HG02678 (cell line): ENCODE results near the gene CLDN10.
"Not testable (repeated sequence)": the region's sequence is repeated elsewhere in the genome, so short reads cannot be mapped to it uniquely, and the experiment has no call there.

ENCODE experiments used
- ATAC-seq: cut with Tn5 transposase; IDR thresholded peaks from one replicate; pipeline ENCODE4 v1.9.1; 2021; ENCODE audit warnings: mild to moderate bottlenecking, moderate library complexity; ENCODE audit not compliant: unreplicated experiment

The CLDN10 gene, protein sequence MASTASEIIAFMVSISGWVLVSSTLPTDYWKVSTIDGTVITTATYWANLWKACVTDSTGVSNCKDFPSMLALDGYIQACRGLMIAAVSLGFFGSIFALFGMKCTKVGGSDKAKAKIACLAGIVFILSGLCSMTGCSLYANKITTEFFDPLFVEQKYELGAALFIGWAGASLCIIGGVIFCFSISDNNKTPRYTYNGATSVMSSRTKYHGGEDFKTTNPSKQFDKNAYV

DNA sequence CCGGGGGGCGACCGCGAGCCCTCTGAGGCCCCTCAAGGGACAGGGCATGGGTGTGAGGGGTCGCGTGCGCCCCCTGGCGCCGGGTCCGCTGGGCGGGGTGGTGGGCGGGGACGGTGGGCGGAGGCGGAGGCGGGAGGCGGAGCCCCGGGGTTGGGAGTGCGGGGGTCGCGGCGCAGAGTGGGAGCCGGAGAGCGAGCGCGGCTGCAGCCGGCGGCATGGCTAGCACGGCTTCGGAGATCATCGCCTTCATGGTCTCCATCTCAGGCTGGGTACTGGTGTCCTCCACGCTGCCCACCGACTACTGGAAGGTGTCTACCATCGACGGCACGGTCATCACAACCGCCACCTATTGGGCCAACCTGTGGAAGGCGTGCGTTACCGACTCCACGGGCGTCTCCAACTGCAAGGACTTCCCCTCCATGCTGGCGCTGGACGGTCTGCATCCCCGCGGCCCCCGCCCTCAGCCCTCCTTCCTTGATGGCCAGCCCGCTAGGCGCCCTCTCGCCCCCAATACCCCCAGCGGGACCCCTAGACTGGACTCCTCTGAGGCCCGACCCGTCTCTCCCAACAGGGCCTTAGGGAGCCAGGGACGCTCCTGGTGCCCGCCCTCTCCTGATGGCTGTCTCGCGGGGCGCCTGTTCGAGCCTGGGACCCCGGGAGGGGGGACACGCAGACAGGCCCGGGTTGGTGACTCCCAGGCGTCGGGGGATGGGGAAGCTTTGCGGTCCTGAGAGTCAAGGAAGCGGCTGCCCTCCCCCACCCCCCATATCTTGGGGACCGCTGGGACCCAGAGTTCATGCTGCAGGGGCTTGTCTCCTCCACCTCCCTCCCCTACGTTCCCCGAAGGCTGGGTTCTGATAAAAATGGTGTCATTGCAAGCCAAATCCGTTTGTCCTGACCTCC lies at the start of gene CLDN10:
CLDN10 (plus strand) TSS at position 182 of the 903 bp plus-strand sequence; CDS start at position 216, 34 bp downstream.
- no peak for ATAC-seq

DNA sequence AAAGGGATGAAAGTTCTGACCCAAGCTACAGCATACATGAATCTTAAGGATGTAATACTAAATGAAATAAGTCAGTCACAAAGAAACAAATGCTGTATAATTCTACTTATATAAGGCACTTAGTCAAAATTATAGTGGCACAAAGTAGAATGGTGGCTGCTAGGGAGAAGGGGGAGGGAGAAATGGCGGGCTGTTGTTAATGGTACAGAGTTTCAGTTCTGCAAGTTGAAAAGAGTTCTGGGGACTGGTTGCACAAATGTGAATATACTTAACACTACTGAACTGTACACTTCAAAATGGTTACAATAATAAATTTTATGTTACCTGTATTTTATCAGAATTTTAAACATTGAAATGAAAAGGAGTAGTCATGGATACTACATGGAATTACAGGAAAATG lies 48.9 kb upstream of the CLDN10 start:
- no peak for ATAC-seq

DNA sequence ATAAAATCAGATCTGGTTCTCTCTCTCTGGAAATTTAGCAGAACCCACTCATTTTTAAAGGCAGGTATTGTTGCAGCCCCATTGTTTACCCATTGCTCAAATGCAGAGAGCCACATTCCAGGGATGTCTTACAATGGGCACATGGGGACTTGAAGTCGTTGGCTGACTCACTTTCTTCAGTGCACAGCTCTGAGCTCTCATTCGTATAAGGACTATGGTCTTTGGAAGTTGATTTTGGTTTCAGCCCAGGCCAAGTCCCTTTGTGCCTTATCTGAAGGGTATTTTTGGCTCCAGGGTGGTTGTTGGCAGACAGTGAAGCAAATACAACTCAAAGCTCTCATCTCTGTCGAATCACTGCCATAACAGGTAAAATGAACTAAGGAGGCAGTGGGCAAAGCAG lies 47.3 kb upstream of the CLDN10 start:
- no peak for ATAC-seq

DNA sequence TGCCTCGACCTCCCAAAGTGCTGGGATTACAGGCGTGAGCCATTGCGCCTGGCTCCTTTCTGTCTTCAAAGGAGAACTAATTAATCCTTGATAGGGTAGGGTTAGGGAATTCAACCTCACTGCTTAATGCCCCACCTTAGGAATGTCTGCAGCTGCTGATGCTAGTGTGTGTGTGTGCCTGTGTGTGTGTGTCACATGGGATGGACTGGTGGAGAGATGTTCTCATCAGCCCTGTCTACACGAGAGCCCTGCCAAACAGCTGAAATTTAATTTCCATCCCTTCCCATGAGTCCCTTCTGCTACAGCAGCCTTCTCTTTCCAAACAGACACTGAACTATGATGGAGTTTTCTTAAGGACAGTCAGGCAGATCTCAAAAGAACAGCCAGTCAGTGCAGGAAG lies 46.5 kb upstream of the CLDN10 start:
- no peak for ATAC-seq

DNA sequence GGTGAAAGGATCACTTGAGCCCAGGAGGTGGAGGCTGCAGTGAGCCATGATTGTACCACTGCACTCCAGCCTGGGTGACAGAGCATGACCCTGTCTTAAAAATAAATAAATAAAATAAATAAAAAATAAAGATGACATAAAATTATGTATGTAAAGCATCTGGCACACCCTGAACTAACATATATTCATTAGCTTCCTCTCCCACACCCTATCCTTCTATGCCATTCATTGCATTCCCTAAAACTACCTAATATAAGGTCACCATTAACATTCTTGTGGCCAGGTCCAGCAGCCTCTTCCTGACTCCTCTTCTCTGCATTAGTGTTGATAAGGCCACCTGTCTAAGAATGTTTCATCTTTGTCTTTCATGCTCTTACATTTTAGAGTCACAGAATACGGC lies 44.5 kb upstream of the CLDN10 start:
- ATAC-seq, result no peak

DNA sequence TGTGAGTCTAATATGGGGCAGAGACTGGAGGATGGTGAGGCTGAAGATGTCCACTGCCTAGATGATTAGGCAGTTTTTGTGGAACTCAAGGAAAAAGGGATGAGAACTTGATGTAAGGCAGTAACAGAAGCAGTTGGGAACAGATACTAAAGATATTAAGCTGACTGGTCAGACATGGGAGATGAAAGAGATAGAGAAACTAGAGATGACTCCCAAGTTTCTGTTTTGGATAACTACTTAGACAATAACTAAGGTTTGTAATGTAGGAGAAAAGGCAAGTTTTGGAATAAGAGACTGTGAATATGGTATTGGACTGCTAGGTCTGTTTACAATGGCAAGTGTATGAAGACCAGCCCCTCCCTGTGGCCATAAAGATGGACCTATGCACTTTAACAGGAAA lies 43.5 kb upstream of the CLDN10 start:
- no peak for ATAC-seq

DNA sequence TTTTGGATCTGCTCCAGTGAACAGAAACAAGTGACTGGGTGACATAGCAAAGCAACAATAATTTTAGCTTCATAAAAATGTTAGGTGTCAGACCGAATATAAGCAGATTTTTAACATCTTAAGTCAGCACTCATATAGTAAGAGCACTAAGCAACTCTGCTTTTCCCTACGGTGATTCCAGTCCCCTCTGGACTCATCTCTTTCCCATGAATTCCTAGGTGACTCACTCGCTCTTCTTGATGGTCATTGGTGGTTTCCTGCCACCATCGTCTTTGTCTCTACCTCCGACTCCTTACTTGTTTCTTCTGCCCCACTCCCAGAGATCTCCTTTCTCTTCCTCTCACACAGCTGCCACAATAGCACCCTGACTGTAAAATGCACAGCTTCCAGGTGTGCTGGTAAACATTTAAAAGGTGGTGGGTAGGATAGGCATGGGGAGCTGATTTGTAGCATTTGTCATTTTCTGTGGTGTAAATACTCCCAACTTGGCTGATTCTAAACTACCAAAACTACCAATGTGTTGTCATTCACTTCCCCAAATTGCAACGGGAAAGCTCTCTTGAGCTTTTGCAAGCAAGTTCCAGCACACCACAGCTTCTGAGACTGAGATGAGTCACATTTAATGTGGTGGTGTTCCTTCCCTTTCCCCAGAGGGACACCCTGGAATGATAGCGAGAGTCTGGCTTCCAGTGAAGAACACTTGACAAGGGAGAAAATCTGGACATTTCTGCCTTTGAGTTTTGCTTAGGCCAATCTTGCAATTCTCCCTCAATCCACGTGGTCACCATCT lies 42.8 kb upstream of the CLDN10 start:
- no peak for ATAC-seq

DNA sequence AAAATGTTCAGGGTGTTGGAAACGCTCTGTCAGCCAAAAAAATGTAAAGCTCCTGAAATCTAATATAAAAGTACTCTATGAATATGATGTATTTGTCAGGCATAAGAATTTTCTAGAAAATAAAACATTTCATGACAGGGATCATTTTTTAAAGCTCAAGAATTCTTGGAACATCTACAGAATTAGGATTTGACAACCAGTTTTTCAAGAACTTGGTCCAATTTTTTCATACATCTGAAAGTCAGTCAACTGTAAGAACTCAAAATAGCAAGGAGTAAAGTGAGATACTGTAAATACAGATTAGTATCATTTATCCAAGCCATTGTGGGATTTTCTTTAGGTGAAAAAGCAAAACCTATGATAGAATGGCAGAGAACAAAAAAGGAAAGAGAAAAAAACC lies 41.6 kb upstream of the CLDN10 start:
- no peak for ATAC-seq

DNA sequence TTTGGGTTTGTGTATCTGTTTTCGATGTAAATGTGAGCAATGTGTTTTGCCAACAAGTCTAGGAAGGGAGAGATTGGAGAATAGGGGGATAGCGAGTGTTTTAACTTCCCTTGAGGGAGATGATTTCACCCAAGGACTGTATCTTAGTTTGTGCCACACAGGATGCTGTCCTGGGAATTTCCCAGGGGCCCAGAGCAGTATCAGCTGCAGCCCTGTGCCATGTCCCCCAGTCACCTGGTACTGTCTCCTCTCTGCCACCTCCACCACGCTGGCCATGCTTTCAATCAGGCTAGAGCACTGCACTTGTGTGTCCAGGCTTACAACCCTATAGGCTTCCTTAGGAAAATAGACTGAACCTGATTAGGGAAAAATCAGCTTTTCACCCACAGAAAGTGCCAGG lies 40.1 kb upstream of the CLDN10 start:
- no peak for ATAC-seq

DNA sequence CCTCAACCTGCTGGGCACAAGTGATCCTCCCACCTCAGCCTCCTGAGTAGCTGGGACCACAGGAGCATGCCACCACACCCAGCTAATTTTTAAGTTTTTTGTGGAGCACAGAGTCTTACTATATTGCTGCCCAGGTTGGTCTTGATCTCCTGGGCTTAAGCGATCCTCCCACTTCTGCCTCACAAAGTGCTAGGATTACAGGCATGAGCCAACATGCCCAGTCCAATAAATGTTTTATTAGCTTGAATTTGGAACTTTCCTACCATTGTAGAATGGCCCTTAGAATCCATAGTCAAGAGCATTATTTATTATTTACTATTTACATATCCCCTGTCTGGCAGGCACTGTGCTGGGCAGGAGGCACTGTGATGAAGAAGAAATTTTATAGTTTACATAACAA lies 39.6 kb upstream of the CLDN10 start:
- ATAC-seq, result no peak

DNA sequence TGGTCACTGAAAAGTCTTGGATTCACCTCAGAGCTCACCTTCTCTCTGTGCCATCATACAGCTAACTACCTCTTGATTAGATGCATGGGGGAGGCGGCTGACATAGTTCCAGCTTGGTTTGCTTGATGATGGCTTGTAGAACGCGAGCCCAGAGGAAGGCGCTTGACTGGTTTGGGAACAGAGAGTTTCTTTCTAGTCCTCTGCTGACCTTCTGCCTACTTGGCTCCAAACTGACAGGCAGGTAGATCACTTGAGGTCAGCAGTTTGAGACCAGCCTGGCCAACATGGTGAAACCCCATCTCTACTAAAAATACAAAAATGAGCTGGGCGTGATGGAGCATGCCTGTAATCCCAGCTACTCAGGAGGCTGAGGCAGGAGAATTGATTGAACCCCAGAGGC lies 36.9 kb upstream of the CLDN10 start:
- not testable (repeated sequence) for ATAC-seq

DNA sequence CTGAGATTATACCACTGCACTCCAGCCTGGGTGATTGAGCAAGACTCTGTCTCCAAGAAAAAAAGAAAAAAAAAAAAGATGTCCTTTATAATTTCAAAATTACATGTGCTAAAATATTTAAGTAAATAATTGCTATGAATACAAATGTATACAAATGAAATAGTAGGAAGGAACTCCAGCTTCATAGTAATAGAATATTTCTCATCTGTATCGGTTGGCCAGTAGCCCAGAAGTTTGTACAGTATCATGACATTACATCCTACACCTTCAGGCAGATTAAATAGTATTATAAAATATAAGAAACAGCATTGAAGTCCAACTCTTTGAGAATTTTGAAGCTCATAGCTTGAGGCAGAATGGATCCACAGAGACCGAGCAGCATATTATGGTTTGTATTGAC lies 36.5 kb upstream of the CLDN10 start:
- ATAC-seq, result no peak

DNA sequence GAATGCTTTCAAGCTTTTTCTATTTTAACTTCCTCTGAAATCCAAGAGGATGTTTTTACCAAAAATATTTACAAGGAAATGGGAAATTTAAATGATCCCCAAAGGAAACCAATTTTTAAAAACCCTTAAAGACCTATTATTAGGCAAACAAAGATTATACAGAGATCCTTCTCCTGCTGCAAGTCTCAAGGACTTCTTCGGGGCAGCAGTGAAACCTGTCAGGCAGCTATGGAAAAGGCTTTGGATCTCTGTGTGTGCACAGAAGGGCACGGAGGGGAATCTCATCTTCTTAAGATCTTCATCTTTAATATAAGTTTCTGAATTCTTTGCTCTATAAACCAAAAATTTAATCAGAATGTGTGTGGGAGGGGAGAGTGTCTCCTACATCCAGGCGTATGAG lies 36.0 kb upstream of the CLDN10 start:
- ATAC-seq, result no peak

DNA sequence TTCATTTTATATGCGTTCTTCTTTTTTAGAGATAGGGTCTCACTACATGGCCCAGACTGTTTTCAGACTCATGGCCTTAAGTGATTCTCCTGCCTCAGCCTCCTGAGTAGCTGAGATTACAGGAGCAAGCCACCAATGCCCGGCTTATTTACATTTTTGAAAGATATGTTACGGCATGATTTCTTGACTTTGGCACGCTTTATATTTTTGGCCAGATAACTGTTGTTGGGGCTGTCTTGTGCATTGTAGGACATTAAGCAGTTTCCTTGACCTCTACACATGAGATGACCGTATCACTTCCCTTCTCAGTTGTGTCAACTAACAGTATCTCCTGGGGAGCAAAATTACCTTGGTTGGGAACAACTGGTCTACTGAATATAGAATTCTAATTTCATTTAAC lies 28.9 kb upstream of the CLDN10 start:
- no peak for ATAC-seq

DNA sequence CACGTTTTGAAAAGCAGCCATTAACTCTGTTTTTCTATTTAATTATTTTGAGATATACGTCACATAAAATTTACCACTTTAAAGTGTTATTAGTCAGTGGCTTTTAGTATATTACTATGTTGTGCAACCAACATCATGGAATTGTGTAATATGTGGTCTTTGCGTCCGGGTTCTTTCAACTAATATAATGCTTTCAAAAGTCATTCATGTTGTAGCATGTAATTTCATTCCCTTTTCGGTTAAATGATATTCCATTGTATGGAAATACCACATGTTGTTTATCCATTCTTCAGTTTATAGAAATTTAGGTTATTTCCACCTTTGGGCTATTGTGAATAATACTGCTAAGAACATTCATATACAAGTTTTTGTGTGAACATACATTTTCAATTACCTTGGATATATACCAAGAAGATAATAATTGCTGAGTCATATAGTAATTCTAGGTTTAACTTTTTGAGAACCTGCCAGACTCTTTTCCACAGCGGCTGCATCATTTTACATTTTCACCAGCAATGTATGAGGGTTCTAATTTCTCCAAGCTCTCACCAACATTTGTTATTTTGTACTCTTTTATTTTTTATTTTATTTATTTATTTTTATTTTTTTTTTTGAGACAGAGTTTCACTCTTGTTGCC lies 28.1 kb upstream of the CLDN10 start:
- no peak for ATAC-seq

DNA sequence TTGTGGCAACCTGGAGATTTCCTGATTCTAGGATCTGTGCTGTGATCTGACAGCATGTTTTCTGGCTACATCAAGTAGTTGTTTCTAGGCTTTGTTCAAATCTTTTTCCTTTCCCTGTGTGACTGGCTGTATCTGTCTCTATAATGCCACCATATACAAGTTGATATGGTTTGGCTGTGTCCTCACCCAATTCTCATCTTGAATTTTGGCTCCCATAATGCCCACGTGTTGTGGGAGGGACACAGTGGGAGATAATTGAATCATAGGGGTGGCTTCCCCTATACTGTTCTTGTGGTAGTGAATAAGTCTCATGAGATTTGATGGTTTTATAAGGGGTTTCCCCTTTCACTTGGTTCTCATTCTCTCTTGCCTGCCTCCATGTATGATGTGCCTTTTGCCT lies 24.6 kb upstream of the CLDN10 start:
- ATAC-seq, result no peak

DNA sequence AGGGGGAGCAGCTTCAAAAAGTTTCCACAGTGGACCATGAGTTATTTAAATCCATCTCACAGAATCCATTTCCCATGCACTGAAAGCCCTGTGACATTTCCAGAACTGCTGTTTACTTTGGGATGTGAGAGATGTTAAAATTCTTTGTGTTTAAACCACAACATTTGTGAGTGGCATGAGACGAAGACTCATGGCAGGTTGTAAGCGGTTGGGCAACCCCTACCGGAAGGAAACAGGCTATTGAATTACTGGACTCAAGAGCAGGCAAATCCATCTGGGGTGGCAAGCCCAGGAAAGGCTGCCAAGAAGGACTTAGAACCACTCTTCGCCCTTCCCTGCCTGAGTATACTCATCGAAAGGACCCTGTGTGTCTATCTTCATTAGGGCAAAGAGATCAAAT lies 22.3 kb upstream of the CLDN10 start:
- ATAC-seq, result no peak

DNA sequence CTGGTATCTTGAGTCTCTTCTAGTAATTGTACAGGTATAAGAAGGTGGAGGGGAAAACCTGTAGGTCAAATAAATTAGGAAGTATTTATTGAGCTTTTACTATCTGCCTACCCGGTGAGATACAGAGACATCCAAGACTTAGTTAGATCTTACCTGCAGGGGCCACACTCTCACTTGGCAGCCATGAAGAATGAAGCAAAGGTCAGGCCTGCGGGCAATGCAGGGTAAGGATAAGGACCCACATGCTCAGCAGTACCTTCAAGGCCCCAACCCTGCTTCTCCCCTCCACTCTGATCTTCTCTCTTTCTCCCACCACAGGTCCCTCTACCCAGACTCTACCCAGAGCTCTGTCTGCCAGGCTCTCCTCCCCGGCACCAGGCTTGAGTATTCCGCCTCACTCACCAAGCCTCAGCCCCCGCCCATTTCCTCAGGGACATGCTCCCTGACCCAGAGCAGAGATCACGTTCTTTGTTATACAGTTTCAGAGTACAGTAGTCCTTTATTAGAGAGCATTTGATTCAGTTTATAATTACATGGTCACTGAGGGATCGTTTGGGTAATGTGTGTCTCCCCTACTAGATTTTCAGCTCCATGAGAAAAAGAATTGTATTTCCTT lies 18.9 kb upstream of the CLDN10 start:
- ATAC-seq, result no peak

DNA sequence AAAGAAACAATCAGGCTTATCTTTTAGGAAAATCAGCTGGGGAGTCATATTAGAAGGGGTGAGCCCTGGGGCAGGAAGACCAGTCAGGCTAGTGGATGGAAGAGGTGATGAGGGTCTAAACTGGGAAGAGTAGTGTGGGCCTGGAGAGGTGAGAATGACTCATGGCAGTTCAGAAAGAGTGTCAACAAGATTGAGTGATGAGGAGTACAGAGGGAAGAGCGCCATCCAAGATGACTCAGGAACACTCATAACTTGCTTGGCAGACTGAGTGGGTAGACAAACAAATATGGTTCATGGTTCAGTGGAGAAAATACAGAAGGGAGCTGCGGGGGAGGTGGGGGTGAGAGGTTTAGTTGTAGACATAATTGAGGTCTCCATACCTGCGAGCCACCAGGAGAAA lies 17.3 kb upstream of the CLDN10 start:
- ATAC-seq, result no peak

DNA sequence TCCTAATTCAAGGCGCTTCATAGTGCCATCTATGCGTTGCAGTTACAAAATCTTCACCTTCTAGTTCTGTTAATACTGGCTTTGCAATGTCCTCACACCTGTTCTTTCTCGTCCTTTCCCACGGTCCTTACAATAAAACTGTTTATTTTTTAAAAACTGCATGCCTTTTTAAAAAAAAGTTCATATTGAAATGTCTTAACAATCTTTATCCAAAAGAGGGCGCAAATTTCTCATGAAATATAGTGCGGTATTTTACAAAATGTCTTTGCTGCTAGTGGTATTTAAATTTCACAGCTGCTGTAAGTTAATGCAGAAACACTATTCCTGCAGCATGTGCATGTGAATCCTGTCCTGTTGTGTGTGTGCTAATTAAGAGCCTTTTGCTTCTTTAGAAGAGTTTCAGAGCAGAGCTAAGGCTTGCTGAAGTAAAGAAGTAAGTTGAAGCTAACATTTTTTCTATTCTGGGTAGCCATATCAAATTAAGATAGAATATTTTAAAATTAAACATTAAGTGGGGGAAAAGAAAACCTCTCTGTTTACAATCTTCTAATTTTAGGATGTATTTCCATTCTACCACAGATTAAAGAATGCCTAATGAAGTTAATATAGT lies 15.8 kb upstream of the CLDN10 start:
- ATAC-seq, result no peak
